OCI-LY7 (cell line): ENCODE results near the gene UBE3D. TPM values are rescaled to one million over a fixed set of nuclear protein-coding genes. Genes with fewer than 3 reads are reported as not detected.

Experiments used
- BruUV-seq: library from RNA; stranded (reverse); fragments of 400-500 nt; replicated peaks from 2 replicates; lab custom pipeline; 2021; lab: Mats Ljungman, UMichigan
- CTCF ChIA-PET: fragments of 300-600 bp; sonication (Branson Sonifier 250); formaldehyde crosslinking; loops from one replicate; lab custom pipeline; 2022; ENCODE audit warnings: antibody characterized with exemption; ENCODE audit not compliant: unreplicated experiment; lab: Charles Lee
- POLR2A ChIA-PET: fragments of 300-600 bp; sonication (Branson Sonifier 250); formaldehyde crosslinking; loops from one replicate; lab custom pipeline; 2022; ENCODE audit warnings: antibody characterized with exemption; lab: Charles Lee
- DNase-seq: peaks from one replicate; pipeline ENCODE4 v3.0.0-alpha.2; 2015; ENCODE audit warnings: low spot score
- H2AFZ ChIP-seq: fragments of 200-600 bp; sonication (generic), shearing (Covaris generic); 2 replicates; pipeline ENCODE4 v1.6.1; 2014; ENCODE audit warnings: mild to moderate bottlenecking, antibody characterized with exemption, low read length, moderate library complexity
- H3K27ac ChIP-seq: fragments of 200-600 bp; sonication (generic); 2 replicates; pipeline ENCODE4 v1.5.1; 2014; ENCODE audit warnings: mixed run types, low read depth, mild to moderate bottlenecking, moderate library complexity, low read length, inconsistent platforms; ENCODE audit not compliant: poor library complexity, severe bottlenecking
- H3K36me3 ChIP-seq: fragments of 200-600 bp; sonication (generic); 2 replicates; pipeline ENCODE4 v1.6.1; 2014; ENCODE audit warnings: mild to moderate bottlenecking, antibody characterized with exemption, low read length, moderate library complexity, mixed read lengths; ENCODE audit not compliant: insufficient read depth
- H3K4me1 ChIP-seq: fragments of 200-600 bp; sonication (generic); 2 replicates; pipeline ENCODE4 v1.5.1; 2014; ENCODE audit warnings: mild to moderate bottlenecking, low read length; ENCODE audit not compliant: insufficient read depth, poor library complexity, severe bottlenecking
- H3K4me2 ChIP-seq: fragments of 200-600 bp; sonication (generic); 2 replicates; pipeline ENCODE4 v1.6.1; 2014; ENCODE audit warnings: mild to moderate bottlenecking, low read length
- H3K4me3 ChIP-seq: fragments of 200-600 bp; sonication (generic); 2 replicates; pipeline ENCODE4 v1.5.1; 2014; ENCODE audit warnings: mild to moderate bottlenecking, low read depth, low read length; ENCODE audit not compliant: poor library complexity, severe bottlenecking
- H3K79me2 ChIP-seq: fragments of 200-600 bp; sonication (generic); 2 replicates; pipeline ENCODE4 v1.6.1; 2016; ENCODE audit warnings: low read depth, mild to moderate bottlenecking, low read length, moderate library complexity, mixed read lengths; ENCODE audit not compliant: insufficient read depth
- H3K9me2 ChIP-seq: fragments of 200-600 bp; sonication (generic); 2 replicates; pipeline ENCODE4 v1.6.1; 2016; ENCODE audit warnings: mild to moderate bottlenecking, low read length, mixed read lengths; ENCODE audit not compliant: insufficient read depth
- H3K9me3 ChIP-seq: fragments of 200-600 bp; sonication (generic); 2 replicates; pipeline ENCODE4 v1.6.1; 2014; ENCODE audit warnings: mild to moderate bottlenecking, mixed run types, low read length, mixed read lengths
- H4K20me1 ChIP-seq: fragments of 200-600 bp; sonication (generic); 2 replicates; pipeline ENCODE4 v1.6.1; 2014; ENCODE audit warnings: mild to moderate bottlenecking, antibody characterized with exemption, low read length, moderate library complexity, mixed read lengths; ENCODE audit not compliant: insufficient read depth
- EZH2phosphoT487 ChIP-seq: fragments of 200-600 bp; sonication (generic); IDR thresholded peaks from 2 replicates; pipeline ENCODE4 v1.6.1; 2018; ENCODE audit warnings: low read depth, borderline replicate concordance, mild to moderate bottlenecking, mixed run types, antibody characterized with exemption, low read length, moderate library complexity, mixed read lengths
- intact Hi-C: fragments of 100-400 bp; cut with micrococcal nuclease; formaldehyde crosslinking; loops from one replicate; pipeline ENCODE4 v1.10.0; 2022; ENCODE audit not compliant: unreplicated experiment
- total RNA-seq, 2 experiments: library from RNA; depleted of rRNA in 1 of 2; stranded (reverse); fragments of >200 nt in 1 of 2; shearing (Covaris generic) in 1 of 2; gene quantifications; 2 replicates each; pipeline ENCODE4 v1.2.3, GENCODE V29; 2014 to 2022
- TF ChIP-seq, protein P1 (sequence below): fragments of 200-600 bp; sonication (generic); conservative IDR thresholded peaks from 2 replicates; pipeline ENCODE4 v1.5.1; 2014; ENCODE audit warnings: mild to moderate bottlenecking, antibody characterized with exemption, low read length, moderate library complexity, mixed read lengths

UBE3D gene
- total RNA-seq, 2 experiments from 2014 or later = 11.0 to 15.1 TPM

DNA sequence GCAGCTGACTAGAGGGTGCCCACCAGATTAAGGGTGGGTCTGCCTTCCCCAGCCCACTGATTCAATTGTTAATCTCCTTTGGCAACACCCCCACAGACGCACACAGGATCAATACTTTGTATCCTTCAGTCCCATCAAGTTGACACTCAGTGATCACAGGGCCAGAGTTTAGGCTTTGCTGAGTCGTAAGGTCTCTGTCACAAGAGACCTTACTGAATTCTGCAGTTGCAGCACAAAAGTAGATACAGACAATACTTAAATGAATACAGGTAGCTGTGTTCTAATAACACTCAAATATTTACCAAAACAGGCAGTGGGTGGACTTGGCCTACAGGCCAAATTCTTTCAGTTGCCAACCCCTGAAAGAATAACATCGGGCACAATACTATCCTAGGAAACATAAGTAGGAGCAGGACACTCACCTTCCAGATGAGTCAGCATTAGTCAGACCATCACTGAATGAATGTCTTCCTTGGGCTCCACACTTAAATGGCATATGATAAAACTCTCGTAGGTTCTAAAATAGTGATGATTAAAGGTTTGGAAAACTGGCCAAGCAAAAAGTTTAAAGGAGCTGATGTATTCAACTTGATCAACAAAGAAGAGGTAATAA lies 190.0 kb downstream of the UBE3D start:
- H2AFZ ChIP-seq = no peak overlapping the region
- no peak overlapping the region for H3K27ac ChIP-seq
- POLR2A ChIA-PET = no interaction called here
- no TSS peak for BruUV-seq
- no peaks in the 10 kb centered on the region for H3K9me2 ChIP-seq
- H4K20me1 ChIP-seq = no peaks in the 10 kb centered on the region
- no peaks in the 10 kb centered on the region for H3K79me2 ChIP-seq
- no peaks in the 10 kb centered on the region for H3K9me3 ChIP-seq
- TF ChIP-seq EZH2phosphoT487 = no peak
- TF ChIP-seq, protein P1, sequence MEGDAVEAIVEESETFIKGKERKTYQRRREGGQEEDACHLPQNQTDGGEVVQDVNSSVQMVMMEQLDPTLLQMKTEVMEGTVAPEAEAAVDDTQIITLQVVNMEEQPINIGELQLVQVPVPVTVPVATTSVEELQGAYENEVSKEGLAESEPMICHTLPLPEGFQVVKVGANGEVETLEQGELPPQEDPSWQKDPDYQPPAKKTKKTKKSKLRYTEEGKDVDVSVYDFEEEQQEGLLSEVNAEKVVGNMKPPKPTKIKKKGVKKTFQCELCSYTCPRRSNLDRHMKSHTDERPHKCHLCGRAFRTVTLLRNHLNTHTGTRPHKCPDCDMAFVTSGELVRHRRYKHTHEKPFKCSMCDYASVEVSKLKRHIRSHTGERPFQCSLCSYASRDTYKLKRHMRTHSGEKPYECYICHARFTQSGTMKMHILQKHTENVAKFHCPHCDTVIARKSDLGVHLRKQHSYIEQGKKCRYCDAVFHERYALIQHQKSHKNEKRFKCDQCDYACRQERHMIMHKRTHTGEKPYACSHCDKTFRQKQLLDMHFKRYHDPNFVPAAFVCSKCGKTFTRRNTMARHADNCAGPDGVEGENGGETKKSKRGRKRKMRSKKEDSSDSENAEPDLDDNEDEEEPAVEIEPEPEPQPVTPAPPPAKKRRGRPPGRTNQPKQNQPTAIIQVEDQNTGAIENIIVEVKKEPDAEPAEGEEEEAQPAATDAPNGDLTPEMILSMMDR = no peak
- no peak overlapping the region for H3K4me3 ChIP-seq
- no peak overlapping the region for H3K4me2 ChIP-seq
- CTCF ChIA-PET = no interaction called here
- H3K36me3 ChIP-seq = no peaks in the 10 kb centered on the region
- H3K4me1 ChIP-seq = no peaks in the 10 kb centered on the region
- intact Hi-C loops = no loop called here
- no peak for DNase-seq

DNA sequence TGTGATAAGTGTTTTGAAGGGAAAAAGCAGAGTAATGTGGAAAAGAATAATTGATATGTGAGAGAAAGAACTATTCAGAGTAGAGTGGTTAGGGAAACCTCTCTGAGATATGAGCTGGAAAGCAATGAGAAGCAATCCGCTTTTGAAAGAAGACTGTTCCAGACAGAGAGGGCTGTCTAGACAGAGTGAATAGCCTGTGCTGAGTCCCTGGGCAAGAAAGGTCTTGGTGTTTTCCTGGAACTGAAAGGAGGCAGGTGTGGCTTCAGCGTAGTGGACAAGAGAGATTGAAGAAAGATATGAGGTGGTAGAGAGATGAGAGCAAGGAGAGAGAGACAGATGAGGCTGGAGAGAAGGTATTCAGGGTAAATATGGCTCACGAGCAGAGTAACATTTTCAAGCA lies 190.8 kb downstream of the UBE3D start:
- Histone ChIP-seq H3K9me2 (no peaks in the 10 kb centered on the region), H3K4me3 (no peak overlapping the region), H3K36me3 (no peaks in the 10 kb centered on the region), H3K27ac (no peak overlapping the region), H3K4me1 (no peaks in the 10 kb centered on the region), H3K79me2 (no peaks in the 10 kb centered on the region), H3K9me3 (no peaks in the 10 kb centered on the region), H2AFZ (no peak overlapping the region), H4K20me1 (no peaks in the 10 kb centered on the region), H3K4me2 (no peak overlapping the region)
- ChIA-PET POLR2A (no interaction called here), CTCF (no interaction called here)
- intact Hi-C loops = no loop called here
- DNase-seq = no peak
- no peak for TF ChIP-seq EZH2phosphoT487
- TF ChIP-seq, protein P1 = no peak
- BruUV-seq = no TSS peak

DNA sequence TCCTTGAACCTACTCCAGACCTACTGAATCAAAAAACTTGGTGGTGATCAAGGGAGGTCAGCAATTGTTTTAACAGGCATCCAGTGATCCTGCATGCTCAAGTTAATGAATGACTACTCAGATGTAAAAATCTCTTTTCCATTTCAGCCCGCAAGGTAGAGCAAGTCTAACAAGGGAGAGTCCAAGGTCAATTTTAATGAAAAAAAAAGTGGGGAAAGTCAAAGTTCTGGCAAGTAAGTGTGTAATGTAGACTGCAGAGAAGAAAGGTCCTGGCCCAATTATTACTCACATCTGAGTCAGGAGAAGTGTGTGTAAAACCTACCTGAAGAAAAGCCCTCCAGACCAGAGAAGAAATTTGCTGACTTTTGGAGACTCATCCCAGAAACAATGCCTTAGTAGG lies 193.5 kb downstream of the UBE3D start:
- no peak overlapping the region for H3K27ac ChIP-seq
- no peak overlapping the region for H2AFZ ChIP-seq
- H3K9me2 ChIP-seq = no peaks in the 10 kb centered on the region
- no TSS peak for BruUV-seq
- no peaks in the 10 kb centered on the region for H3K36me3 ChIP-seq
- H3K4me3 ChIP-seq = no peak overlapping the region
- TF ChIP-seq, protein P1 = no peak
- H3K79me2 ChIP-seq = no peaks in the 10 kb centered on the region
- H4K20me1 ChIP-seq = no peaks in the 10 kb centered on the region
- POLR2A ChIA-PET = no interaction called here
- no peak for DNase-seq
- H3K4me1 ChIP-seq = no peaks in the 10 kb centered on the region
- no peak overlapping the region for H3K4me2 ChIP-seq
- no peaks in the 10 kb centered on the region for H3K9me3 ChIP-seq
- intact Hi-C loops = no loop called here
- CTCF ChIA-PET = no interaction called here
